Measurements from ENCODE around the gene C11orf98.
"Not testable (repeated sequence)": the region's sequence is repeated elsewhere in the genome, so short reads cannot be mapped to it uniquely, and the experiment has no call there.

Gene C11orf98

GRCh38 chr11:62621567-62622470 lies 43.2 kb downstream of the C11orf98 start, which contains the start of gene B3GAT3:
Gene B3GAT3, minus strand, starts transcription at chr11:62621986. Its CDS starts 39 bp downstream, at chr11:62621947.
- Histone ChIP-seq H3K9me3 (ENCODE audit: control insufficient read depth in 1 of 2, low read length in 2 of 2) (no peaks in the 10 kb centered on the region), H3K4me1 (ENCODE audit: control insufficient read depth in 1 of 2, insufficient read depth in 2 of 2, low read length in 2 of 2) (peaks cover 9% of the 10 kb centered on the region in 2 donors), H3K27me3 (ENCODE audit: low read depth, low read length) (no peaks in the 10 kb centered on the region), H3K36me3 (ENCODE audit: control insufficient read depth in 1 of 2, insufficient read depth in 2 of 2, low read length in 2 of 2) (peaks cover 18 to 28% of the 10 kb centered on the region in 2 donors), H3K27ac (ENCODE audit: low read length) (peak within 1 kb of the TSS; percentile 92), H3K4me3 (ENCODE audit: low read depth in 1 of 2, low read length in 2 of 2) (peak within 1 kb of the TSS; percentile 81 to 94)

- Histone ChIP-seq H3K9me3 (ENCODE audit: control insufficient read depth in 1 of 2, low read length in 2 of 2) (no peaks in the 10 kb centered on the region), H3K27ac (ENCODE audit: low read length) (peak overlapping the region; percentile 92), H3K36me3 (ENCODE audit: control insufficient read depth in 1 of 2, insufficient read depth in 2 of 2, low read length in 2 of 2) (peaks cover 11 to 28% of the 10 kb centered on the region in 2 donors), H3K27me3 (ENCODE audit: low read depth, low read length) (no peaks in the 10 kb centered on the region), H3K4me1 (ENCODE audit: control insufficient read depth in 1 of 2, insufficient read depth in 2 of 2, low read length in 2 of 2) (peaks cover 9% of the 10 kb centered on the region in 2 donors), H3K4me3 (ENCODE audit: low read depth in 1 of 2, low read length in 2 of 2) (peak overlapping the region; percentile 81 to 94)
Observed at GRCh38 chr11:62621027-62621566, 43.9 kb downstream of the C11orf98 start.

GRCh38 chr11:62616957-62617356 lies 48.1 kb downstream of the C11orf98 start:
- not testable (repeated sequence) for H3K4me3 ChIP-seq (ENCODE audit: low read depth in 1 of 2, low read length in 2 of 2); H3K9me3 ChIP-seq (ENCODE audit: control insufficient read depth in 1 of 2, low read length in 2 of 2); H3K27ac ChIP-seq (ENCODE audit: low read length); H3K27me3 ChIP-seq (ENCODE audit: low read depth, low read length)
- Histone ChIP-seq H3K36me3 (ENCODE audit: control insufficient read depth in 1 of 2, insufficient read depth in 2 of 2, low read length in 2 of 2) (peaks cover 7 to 15% of the 10 kb centered on the region in 2 donors), H3K4me1 (ENCODE audit: control insufficient read depth in 1 of 2, insufficient read depth in 2 of 2, low read length in 2 of 2) (peaks cover 9 to 14% of the 10 kb centered on the region in 2 donors)

- peaks cover 8 to 15% of the 10 kb centered on the region in 2 donors for H3K36me3 ChIP-seq (ENCODE audit: control insufficient read depth in 1 of 2, insufficient read depth in 2 of 2, low read length in 2 of 2)
- H3K9me3 ChIP-seq (ENCODE audit: control insufficient read depth in 1 of 2, low read length in 2 of 2): no peaks in the 10 kb centered on the region
Observed at GRCh38 chr11:62615521-62615920, 49.5 kb downstream of the C11orf98 start.

GRCh38 chr11:62614275-62614674 lies 50.7 kb downstream of the C11orf98 start:
- H3K4me3 ChIP-seq (ENCODE audit: low read depth in 1 of 2, low read length in 2 of 2): no peak overlapping the region
- H3K4me1 ChIP-seq (ENCODE audit: control insufficient read depth in 1 of 2, insufficient read depth in 2 of 2, low read length in 2 of 2): peaks cover 5 to 18% of the 10 kb centered on the region in 2 donors
- peaks cover 11 to 15% of the 10 kb centered on the region in 2 donors for H3K36me3 ChIP-seq (ENCODE audit: control insufficient read depth in 1 of 2, insufficient read depth in 2 of 2, low read length in 2 of 2)
- no peak overlapping the region for H3K27ac ChIP-seq (ENCODE audit: low read length)
- H3K27me3 ChIP-seq (ENCODE audit: low read depth, low read length): no peaks in the 10 kb centered on the region
- H3K9me3 ChIP-seq (ENCODE audit: control insufficient read depth in 1 of 2, low read length in 2 of 2): no peaks in the 10 kb centered on the region

More at GRCh38 chr11:62615521-62615920, 49.5 kb downstream of the C11orf98 start:
- Histone ChIP-seq H3K27me3 (ENCODE audit: low read depth, low read length) (no peaks in the 10 kb centered on the region), H3K27ac (ENCODE audit: low read length) (no peak overlapping the region), H3K4me3 (ENCODE audit: low read depth in 1 of 2, low read length in 2 of 2) (no peak overlapping the region), H3K4me1 (ENCODE audit: control insufficient read depth in 1 of 2, insufficient read depth in 2 of 2, low read length in 2 of 2) (peaks cover 6 to 21% of the 10 kb centered on the region in 2 donors)

- Histone ChIP-seq H3K27me3 (ENCODE audit: low read depth, low read length) (no peaks in the 10 kb centered on the region), H3K4me3 (ENCODE audit: low read depth in 1 of 2, low read length in 2 of 2) (peak overlapping the region in 1 of 2 donors; percentile 72), H3K36me3 (ENCODE audit: control insufficient read depth in 1 of 2, insufficient read depth in 2 of 2, low read length in 2 of 2) (peaks cover 15 to 22% of the 10 kb centered on the region in 2 donors), H3K9me3 (ENCODE audit: control insufficient read depth in 1 of 2, low read length in 2 of 2) (no peaks in the 10 kb centered on the region), H3K27ac (ENCODE audit: low read length) (peak overlapping the region; percentile 23), H3K4me1 (ENCODE audit: control insufficient read depth in 1 of 2, insufficient read depth in 2 of 2, low read length in 2 of 2) (peaks cover 5 to 18% of the 10 kb centered on the region in 2 donors)
Observed at GRCh38 chr11:62613291-62613778, 51.7 kb downstream of the C11orf98 start.

Measured in muscle layer of duodenum (tissue), 2 donors.